OCI-LY7 (cell line): ENCODE measurements around the gene WIPF1. TPM values are rescaled to one million over a fixed set of nuclear protein-coding genes. Genes with fewer than 3 reads are reported as not detected.

Source experiments
- BruUV-seq: library from RNA; stranded (reverse); fragments of 400-500 nt; replicated peaks from 2 replicates; lab custom pipeline; 2021; lab: Mats Ljungman, UMichigan
- CTCF ChIA-PET: fragments of 300-600 bp; sonication (Branson Sonifier 250); formaldehyde crosslinking; loops from one replicate; lab custom pipeline; 2022; ENCODE audit warnings: antibody characterized with exemption; ENCODE audit not compliant: unreplicated experiment; lab: Charles Lee
- POLR2A ChIA-PET: fragments of 300-600 bp; sonication (Branson Sonifier 250); formaldehyde crosslinking; loops from one replicate; lab custom pipeline; 2022; ENCODE audit warnings: antibody characterized with exemption; lab: Charles Lee
- DNase-seq: peaks from one replicate; pipeline ENCODE4 v3.0.0-alpha.2; 2015; ENCODE audit warnings: low spot score
- H2AFZ ChIP-seq: fragments of 200-600 bp; sonication (generic), shearing (Covaris generic); 2 replicates; pipeline ENCODE4 v1.6.1; 2014; ENCODE audit warnings: mild to moderate bottlenecking, antibody characterized with exemption, low read length, moderate library complexity
- H3K27ac ChIP-seq: fragments of 200-600 bp; sonication (generic); 2 replicates; pipeline ENCODE4 v1.5.1; 2014; ENCODE audit warnings: mixed run types, low read depth, mild to moderate bottlenecking, moderate library complexity, low read length, inconsistent platforms; ENCODE audit not compliant: poor library complexity, severe bottlenecking
- H3K36me3 ChIP-seq: fragments of 200-600 bp; sonication (generic); 2 replicates; pipeline ENCODE4 v1.6.1; 2014; ENCODE audit warnings: mild to moderate bottlenecking, antibody characterized with exemption, low read length, moderate library complexity, mixed read lengths; ENCODE audit not compliant: insufficient read depth
- H3K4me1 ChIP-seq: fragments of 200-600 bp; sonication (generic); 2 replicates; pipeline ENCODE4 v1.5.1; 2014; ENCODE audit warnings: mild to moderate bottlenecking, low read length; ENCODE audit not compliant: insufficient read depth, poor library complexity, severe bottlenecking
- H3K4me2 ChIP-seq: fragments of 200-600 bp; sonication (generic); 2 replicates; pipeline ENCODE4 v1.6.1; 2014; ENCODE audit warnings: mild to moderate bottlenecking, low read length
- H3K4me3 ChIP-seq: fragments of 200-600 bp; sonication (generic); 2 replicates; pipeline ENCODE4 v1.5.1; 2014; ENCODE audit warnings: mild to moderate bottlenecking, low read depth, low read length; ENCODE audit not compliant: poor library complexity, severe bottlenecking
- H3K79me2 ChIP-seq: fragments of 200-600 bp; sonication (generic); 2 replicates; pipeline ENCODE4 v1.6.1; 2016; ENCODE audit warnings: low read depth, mild to moderate bottlenecking, low read length, moderate library complexity, mixed read lengths; ENCODE audit not compliant: insufficient read depth
- H3K9me2 ChIP-seq: fragments of 200-600 bp; sonication (generic); 2 replicates; pipeline ENCODE4 v1.6.1; 2016; ENCODE audit warnings: mild to moderate bottlenecking, low read length, mixed read lengths; ENCODE audit not compliant: insufficient read depth
- H3K9me3 ChIP-seq: fragments of 200-600 bp; sonication (generic); 2 replicates; pipeline ENCODE4 v1.6.1; 2014; ENCODE audit warnings: mild to moderate bottlenecking, mixed run types, low read length, mixed read lengths
- H4K20me1 ChIP-seq: fragments of 200-600 bp; sonication (generic); 2 replicates; pipeline ENCODE4 v1.6.1; 2014; ENCODE audit warnings: mild to moderate bottlenecking, antibody characterized with exemption, low read length, moderate library complexity, mixed read lengths; ENCODE audit not compliant: insufficient read depth
- EZH2phosphoT487 ChIP-seq: fragments of 200-600 bp; sonication (generic); IDR thresholded peaks from 2 replicates; pipeline ENCODE4 v1.6.1; 2018; ENCODE audit warnings: low read depth, borderline replicate concordance, mild to moderate bottlenecking, mixed run types, antibody characterized with exemption, low read length, moderate library complexity, mixed read lengths
- intact Hi-C: fragments of 100-400 bp; cut with micrococcal nuclease; formaldehyde crosslinking; loops from one replicate; pipeline ENCODE4 v1.10.0; 2022; ENCODE audit not compliant: unreplicated experiment
- total RNA-seq, 2 experiments: library from RNA; depleted of rRNA in 1 of 2; stranded (reverse); fragments of >200 nt in 1 of 2; shearing (Covaris generic) in 1 of 2; gene quantifications; 2 replicates each; pipeline ENCODE4 v1.2.3, GENCODE V29; 2014 to 2022
- TF ChIP-seq, protein P1 (sequence below): fragments of 200-600 bp; sonication (generic); conservative IDR thresholded peaks from 2 replicates; pipeline ENCODE4 v1.5.1; 2014; ENCODE audit warnings: mild to moderate bottlenecking, antibody characterized with exemption, low read length, moderate library complexity, mixed read lengths

WIPF1 gene
- total RNA-seq, 2 experiments from 2014 or later: 27.1 to 192 TPM

DNA sequence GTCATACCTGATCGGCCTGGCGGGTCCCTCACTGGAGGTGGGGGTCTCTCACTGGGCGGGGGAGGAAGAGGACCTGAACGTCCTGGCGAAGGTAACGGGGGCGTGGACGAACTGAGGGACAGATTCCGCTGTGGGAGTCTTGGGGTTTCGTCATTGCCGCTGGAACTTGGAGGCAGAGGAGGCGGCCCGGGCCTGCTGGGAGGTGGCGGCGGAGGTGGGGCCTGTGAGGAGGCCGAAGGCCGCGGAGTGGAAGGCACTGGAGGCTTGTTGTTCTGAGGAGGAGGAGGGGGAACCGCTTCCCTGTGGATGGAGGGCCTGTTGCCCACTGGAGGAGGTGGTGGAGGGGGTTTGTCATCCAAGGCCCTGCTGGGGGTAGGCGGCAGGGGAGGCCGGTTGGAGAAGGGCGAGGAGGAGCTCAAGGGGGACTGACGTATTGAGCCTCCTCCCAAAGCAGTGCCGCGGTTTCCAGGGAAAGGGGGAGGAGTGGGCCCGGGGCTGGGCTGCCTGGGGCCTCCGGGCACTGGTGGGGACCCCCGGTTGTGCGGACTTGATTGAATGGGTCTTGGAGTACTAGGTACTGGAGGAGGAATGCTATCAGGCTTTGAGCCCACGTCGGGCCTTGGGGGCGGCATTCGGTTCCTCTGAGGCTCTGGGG lies 25.8 kb downstream of the WIPF1 start:
- Histone ChIP-seq H4K20me1 (no peaks in the 10 kb centered on the region), H3K36me3 (peaks cover 99% of the 10 kb centered on the region), H3K4me3 (no peak overlapping the region), H3K9me2 (no peaks in the 10 kb centered on the region), H2AFZ (no peak overlapping the region), H3K79me2 (peaks cover 6% of the 10 kb centered on the region; the same call in 1 of the 2 replicates), H3K4me2 (no peak overlapping the region), H3K27ac (no peak overlapping the region), H3K4me1 (no peaks in the 10 kb centered on the region), H3K9me3 (no peaks in the 10 kb centered on the region)
- POLR2A ChIA-PET: interaction anchor here (0.8 to 1.5 kb wide), 4 partner anchors 10 to 29 kb away, joined by 3 to 5 read pairs (median 3); no protein-coding TSS in a partner anchor
- no TSS peak for BruUV-seq
- TF ChIP-seq, protein P1, sequence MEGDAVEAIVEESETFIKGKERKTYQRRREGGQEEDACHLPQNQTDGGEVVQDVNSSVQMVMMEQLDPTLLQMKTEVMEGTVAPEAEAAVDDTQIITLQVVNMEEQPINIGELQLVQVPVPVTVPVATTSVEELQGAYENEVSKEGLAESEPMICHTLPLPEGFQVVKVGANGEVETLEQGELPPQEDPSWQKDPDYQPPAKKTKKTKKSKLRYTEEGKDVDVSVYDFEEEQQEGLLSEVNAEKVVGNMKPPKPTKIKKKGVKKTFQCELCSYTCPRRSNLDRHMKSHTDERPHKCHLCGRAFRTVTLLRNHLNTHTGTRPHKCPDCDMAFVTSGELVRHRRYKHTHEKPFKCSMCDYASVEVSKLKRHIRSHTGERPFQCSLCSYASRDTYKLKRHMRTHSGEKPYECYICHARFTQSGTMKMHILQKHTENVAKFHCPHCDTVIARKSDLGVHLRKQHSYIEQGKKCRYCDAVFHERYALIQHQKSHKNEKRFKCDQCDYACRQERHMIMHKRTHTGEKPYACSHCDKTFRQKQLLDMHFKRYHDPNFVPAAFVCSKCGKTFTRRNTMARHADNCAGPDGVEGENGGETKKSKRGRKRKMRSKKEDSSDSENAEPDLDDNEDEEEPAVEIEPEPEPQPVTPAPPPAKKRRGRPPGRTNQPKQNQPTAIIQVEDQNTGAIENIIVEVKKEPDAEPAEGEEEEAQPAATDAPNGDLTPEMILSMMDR: no peak
- TF ChIP-seq EZH2phosphoT487: no peak
- DNase-seq: no peak
- CTCF ChIA-PET: no interaction called here
- intact Hi-C loops: no loop called here

- ChIA-PET CTCF (no interaction called here), POLR2A (no interaction called here)
- TF ChIP-seq EZH2phosphoT487: no peak
- intact Hi-C loops: no loop called here
- Histone ChIP-seq H3K27ac (no peak overlapping the region), H3K79me2 (no peaks in the 10 kb centered on the region), H4K20me1 (no peaks in the 10 kb centered on the region), H3K36me3 (peaks cover 98% of the 10 kb centered on the region), H3K4me3 (no peak overlapping the region), H2AFZ (no peak overlapping the region), H3K4me1 (no peaks in the 10 kb centered on the region), H3K9me3 (no peaks in the 10 kb centered on the region), H3K4me2 (no peak overlapping the region), H3K9me2 (no peaks in the 10 kb centered on the region)
- no peak for DNase-seq
- BruUV-seq: no TSS peak
Measured at GRCh38 chr2:174570318-174570958, 27.2 kb downstream of the WIPF1 start.

DNA sequence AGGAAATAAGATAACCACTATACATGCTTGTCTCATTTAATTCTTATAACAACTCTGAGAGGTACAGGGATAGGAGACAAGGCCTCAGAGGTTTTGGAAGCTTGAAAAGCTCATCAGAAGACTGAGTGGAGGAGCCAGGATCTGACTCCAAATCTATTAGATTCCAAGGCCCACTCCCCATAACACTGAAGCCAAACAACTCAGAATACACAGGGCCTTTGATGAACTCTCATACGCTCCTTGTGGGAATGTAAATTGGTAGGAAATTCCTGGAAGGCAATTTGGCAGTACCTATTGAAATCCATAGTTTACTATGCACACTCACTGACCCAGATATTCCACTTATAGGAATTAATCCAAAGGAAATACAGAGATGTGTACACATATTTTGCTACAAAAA lies 27.9 kb downstream of the WIPF1 start:
- POLR2A ChIA-PET: interaction anchor here (0.5 kb wide), 1 partner anchor 85 kb away, joined by 3 read pairs; no protein-coding TSS in a partner anchor
- H4K20me1 ChIP-seq: no peaks in the 10 kb centered on the region
- no peak overlapping the region for H3K4me2 ChIP-seq
- CTCF ChIA-PET: no interaction called here
- H3K4me3 ChIP-seq: no peak overlapping the region
- intact Hi-C loops: no loop called here
- no peaks in the 10 kb centered on the region for H3K4me1 ChIP-seq
- H3K79me2 ChIP-seq: no peaks in the 10 kb centered on the region
- H3K36me3 ChIP-seq: peaks cover 98% of the 10 kb centered on the region
- no peaks in the 10 kb centered on the region for H3K9me3 ChIP-seq
- H3K9me2 ChIP-seq: no peaks in the 10 kb centered on the region
- H2AFZ ChIP-seq: no peak overlapping the region
- no peak for DNase-seq
- TF ChIP-seq, protein P1: no peak
- no peak for TF ChIP-seq EZH2phosphoT487
- BruUV-seq: no TSS peak
- H3K27ac ChIP-seq: no peak overlapping the region
